CD4-positive, alpha-beta T cell treated with Interleukin-21 for 1 hour (primary cell): ENCODE data around the gene HJV.

Experiments
- DNase-seq: peaks from one replicate; pipeline ENCODE4 v3.0.0-alpha.2; 2020

The HJV gene

GRCh38 chr1:145975216-145975615 is 46.3 kb downstream of the HJV start:
- no peak for DNase-seq

- DNase-seq: no peak
Measured at GRCh38 chr1:145974721-145975120, 46.8 kb downstream of the HJV start.

GRCh38 chr1:145972580-145972979 is 49.0 kb downstream of the HJV start:
- DNase-seq: no peak
